Endothelial cell of umbilical vein (primary cell): ENCODE data around the gene CTF1. TPM values are rescaled to one million over a fixed set of nuclear protein-coding genes. Genes with fewer than 3 reads are reported as not detected.

Source experiments
- BruUV-seq: library from RNA; stranded (reverse); fragments of 400-500 nt; replicated peaks from 2 replicates; lab custom pipeline; 2021; lab: Mats Ljungman, UMichigan
- CTCF ChIA-PET: fragments of 300-600, 350-600 bp; sonication (Branson Sonifier 250); formaldehyde crosslinking; loops from one replicate; lab custom pipeline; 2021; ENCODE audit warnings: antibody characterized with exemption, inconsistent platforms; lab: Charles Lee
- POLR2A ChIA-PET: fragments of 300-600, 350-600 bp; sonication (Branson Sonifier 250); formaldehyde crosslinking; loops from one replicate; lab custom pipeline; 2021; ENCODE audit warnings: antibody characterized with exemption, inconsistent platforms; lab: Charles Lee
- DNase-seq: peaks from one replicate; pipeline ENCODE4 v3.0.0-alpha.2; 2011; ENCODE audit warnings: low read depth, low spot score
- FAIRE-seq: peaks from 2 replicates; lab custom pipeline; 2011; peaks lifted over from hg19 to GRCh38; lab: Jason Lieb, UNC
- H2AFZ ChIP-seq: 2 replicates; pipeline ENCODE4 v1.6.0; 2012; ENCODE audit warnings: low read depth, low read length, control low read depth, inconsistent platforms
- H3K27ac ChIP-seq: 2 replicates; pipeline ENCODE4 v1.5.1; 2011; ENCODE audit warnings: low read depth, mild to moderate bottlenecking, control low read depth, low read length, moderate library complexity; ENCODE audit not compliant: insufficient read depth
- H3K27me3 ChIP-seq, 2 experiments: 2 replicates each; pipeline versions ENCODE4 v1.6.0 to v1.6.1; 2011; ENCODE audit warnings: low read length in 2 of 2, mixed read lengths in 1 of 2; ENCODE audit not compliant: control insufficient read depth in 2 of 2, insufficient read depth in 2 of 2
- H3K36me3 ChIP-seq, 2 experiments: 2 replicates in 1 of 2; 3 replicates in 1 of 2; pipeline ENCODE4 v1.5.1; 2011; ENCODE audit warnings: low read length in 2 of 2, mild to moderate bottlenecking in 1 of 2, moderate library complexity in 1 of 2; ENCODE audit not compliant: control insufficient read depth in 2 of 2, insufficient read depth in 2 of 2; ENCODE audit errors: extremely low read depth in 1 of 2
- H3K4me1 ChIP-seq: 3 replicates; pipeline ENCODE4 v1.5.1; 2011; ENCODE audit warnings: mild to moderate bottlenecking, low read length; ENCODE audit not compliant: control insufficient read depth, insufficient read depth; ENCODE audit errors: extremely low read depth
- H3K4me2 ChIP-seq: 2 replicates; pipeline ENCODE4 v1.6.1; 2011; ENCODE audit warnings: low read length, control low read depth, mixed read lengths; ENCODE audit not compliant: insufficient read depth
- H3K4me3 ChIP-seq, 3 experiments: fragments of 200-600 bp in 1 of 3; sonication (generic), shearing (Covaris generic) in 1 of 3; replicated peaks in 1 of 3; 2 replicates each; pipeline ENCODE4 v1.5.1; 2011 to 2016; ENCODE audit warnings: control low read depth in 3 of 3, low read length in 3 of 3, mild to moderate bottlenecking in 2 of 3, inconsistent platforms in 1 of 3, low read depth in 1 of 3, moderate library complexity in 1 of 3; ENCODE audit not compliant: insufficient read depth in 1 of 3
- H3K79me2 ChIP-seq: 2 replicates; pipeline ENCODE4 v1.6.0; 2012; ENCODE audit warnings: low read length, inconsistent platforms; ENCODE audit not compliant: control insufficient read depth, insufficient read depth
- H3K9ac ChIP-seq: replicated peaks from 2 replicates; pipeline ENCODE3; 2011; ENCODE audit warnings: low read length, control low read depth; ENCODE audit not compliant: insufficient read depth; ENCODE audit errors: extremely low read depth
- H3K9me1 ChIP-seq: replicated peaks from 3 replicates; pipeline ENCODE4 v1.6.0; 2011; ENCODE audit warnings: mild to moderate bottlenecking, low read length; ENCODE audit not compliant: control insufficient read depth, insufficient read depth; ENCODE audit errors: extremely low read depth
- H3K9me3 ChIP-seq: replicated peaks from 2 replicates; pipeline ENCODE4 v1.5.1; 2012; ENCODE audit warnings: low read length, inconsistent platforms; ENCODE audit not compliant: control insufficient read depth, insufficient read depth
- H4K20me1 ChIP-seq: replicated peaks from 2 replicates; pipeline ENCODE3; 2011; ENCODE audit warnings: mild to moderate bottlenecking, low read length; ENCODE audit not compliant: control insufficient read depth, insufficient read depth; ENCODE audit errors: extremely low read depth
- EZH2 ChIP-seq: IDR thresholded peaks from 2 replicates; pipeline ENCODE4 v1.6.1; 2012; ENCODE audit warnings: borderline replicate concordance, low read depth, mild to moderate bottlenecking, moderate library complexity, low read length, inconsistent platforms; ENCODE audit not compliant: severe bottlenecking
- FOS ChIP-seq: IDR thresholded peaks from 2 replicates; pipeline ENCODE4 v1.6.1; 2011; ENCODE audit warnings: mild to moderate bottlenecking, low read length, moderate library complexity, borderline replicate concordance; ENCODE audit not compliant: insufficient read depth
- GATA2 ChIP-seq: IDR thresholded peaks from 2 replicates; pipeline ENCODE4 v1.7.0; 2011; ENCODE audit warnings: low read depth, mild to moderate bottlenecking, moderate library complexity, mixed read lengths, low read length; ENCODE audit not compliant: insufficient read length, insufficient read depth
- JUN ChIP-seq: IDR thresholded peaks from 2 replicates; pipeline ENCODE4 v1.6.1; 2011; ENCODE audit warnings: borderline replicate concordance, low read depth; ENCODE audit not compliant: insufficient read length, insufficient read depth
- MYC ChIP-seq: IDR thresholded peaks from one replicate; pipeline ENCODE4 v1.6.1; 2011; ENCODE audit warnings: mild to moderate bottlenecking, low read depth, low read length
- POLR2A ChIP-seq: IDR thresholded peaks from 2 replicates; pipeline ENCODE4 v1.6.1; 2012; ENCODE audit warnings: low read depth, mild to moderate bottlenecking, control low read depth, low read length
- POLR2AphosphoS5 ChIP-seq: IDR thresholded peaks from 2 replicates; pipeline ENCODE4 v1.6.1; 2012; ENCODE audit warnings: low read depth, mild to moderate bottlenecking, control low read depth, low read length, moderate library complexity; ENCODE audit not compliant: insufficient read depth
- dilution Hi-C: fragments of 300-500 bp; cut with MboI; formaldehyde crosslinking; loops from one replicate; pipeline ENCODE4 v1.15.0; 2019; ENCODE audit warnings: low sequenced_read_pairs; ENCODE audit not compliant: extremely low pct_ligation_motif_present
- intact Hi-C: fragments of 100-400 bp; cut with micrococcal nuclease; formaldehyde crosslinking; loops from one replicate; pipeline ENCODE4 v1.10.0; 2022
- polyA plus RNA-seq, 4 experiments: library from polyadenylated mRNA; depleted of rRNA in 3 of 4; stranded (reverse) in 3 of 4; unstranded in 1 of 4; fragments of >200 nt; gene quantifications; 2 replicates each; pipeline versions ENCODE4 v1.2.1 to v1.2.3, GENCODE V29; 2011 to 2012; ENCODE audit warnings: missing spikeins in 1 of 4
- total RNA-seq: library from RNA; stranded (reverse); gene quantifications from 2 replicates; pipeline ENCODE4 v1.2.3, GENCODE V29; 2021
- TF ChIP-seq, protein P1 (sequence below), 2 donors: IDR thresholded peaks; 1 replicate in 1 of 2; 2 replicates in 1 of 2; pipeline ENCODE4 v1.5.1; 2011; ENCODE audit warnings: low read length in 2 of 2, mild to moderate bottlenecking in 2 of 2, moderate library complexity in 2 of 2, control low read depth in 1 of 2, inconsistent platforms in 1 of 2, low read depth in 1 of 2; ENCODE audit not compliant: insufficient read depth in 1 of 2; ENCODE audit errors: extremely low read depth in 1 of 2
- TF ChIP-seq, protein P2 (sequence below): IDR thresholded peaks from 2 replicates; pipeline ENCODE4 v1.6.1; 2011; ENCODE audit not compliant: insufficient read depth, insufficient read length

The CTF1 gene
- total and polyA plus RNA-seq, 2 donors (not counting 3 experiments of a cell fraction or from before 2014, with no cell fraction given) = 1.5 to 4.7 TPM

DNA sequence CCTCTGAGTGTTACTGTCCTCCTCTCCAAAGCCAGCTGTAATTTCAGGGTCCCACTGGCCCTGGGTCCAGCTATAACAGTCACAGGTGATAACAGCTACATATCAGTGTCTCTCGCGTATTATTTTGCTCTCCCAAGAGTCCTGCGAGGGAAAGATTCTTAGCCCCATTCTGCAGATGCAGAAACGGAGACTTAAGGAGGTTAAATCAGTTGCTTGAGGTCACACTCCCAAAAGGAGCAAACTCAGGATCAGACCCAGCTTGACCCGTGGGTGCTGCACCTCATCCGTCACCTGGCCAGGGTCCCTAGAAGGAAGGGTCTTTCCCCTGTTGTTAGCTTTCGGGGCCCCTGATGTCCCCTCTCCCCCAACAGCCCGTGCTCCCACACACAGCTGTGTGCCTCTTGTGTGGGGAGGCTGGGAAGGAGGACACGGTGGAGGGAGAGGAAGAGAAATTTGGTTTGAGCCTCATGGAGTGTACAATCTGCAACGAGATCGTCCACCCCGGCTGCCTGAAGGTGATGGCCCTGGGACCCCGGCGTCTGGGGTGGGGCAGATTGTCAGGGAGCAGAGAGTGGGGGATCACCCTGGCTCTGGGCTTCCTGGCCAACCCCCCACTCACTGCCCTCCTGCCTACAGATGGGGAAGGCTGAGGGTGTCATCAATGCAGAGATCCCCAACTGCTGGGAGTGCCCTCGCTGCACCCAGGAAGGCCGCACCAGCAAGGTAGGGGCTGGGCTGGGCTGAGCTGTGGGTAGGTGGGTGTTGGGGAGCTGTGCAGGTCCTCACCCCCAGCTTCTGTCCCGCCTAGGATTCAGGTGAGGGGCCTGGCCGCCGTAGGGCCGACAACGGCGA lies 30.7 kb downstream of the CTF1 start:
- Histone ChIP-seq H3K27ac (no peak overlapping the region), H3K27me3 (no peaks in the 10 kb centered on the region), H3K4me3 (no peak overlapping the region), H3K4me2 (no peak overlapping the region), H3K9me1 (no peaks in the 10 kb centered on the region), H3K36me3 (peaks cover 4 to 28% of the 10 kb centered on the region in 2 experiments), H3K9ac (no peak overlapping the region), H3K9me3 (no peaks in the 10 kb centered on the region), H3K4me1 (peaks cover 2% of the 10 kb centered on the region), H2AFZ (no peak overlapping the region), H4K20me1 (no peaks in the 10 kb centered on the region), H3K79me2 (no peaks in the 10 kb centered on the region)
- TF ChIP-seq JUN (no peak), POLR2A (no peak), POLR2AphosphoS5 (no peak), GATA2 (no peak)
- ChIA-PET CTCF (no interaction called here), POLR2A (no interaction called here)
- dilution Hi-C loops (no loop called here), intact Hi-C loops (no loop called here)
- DNase-seq (no peak), FAIRE-seq (no peak)
- BruUV-seq = no TSS peak

- H3K9me3 ChIP-seq = no peaks in the 10 kb centered on the region
- TF ChIP-seq, protein P1, sequence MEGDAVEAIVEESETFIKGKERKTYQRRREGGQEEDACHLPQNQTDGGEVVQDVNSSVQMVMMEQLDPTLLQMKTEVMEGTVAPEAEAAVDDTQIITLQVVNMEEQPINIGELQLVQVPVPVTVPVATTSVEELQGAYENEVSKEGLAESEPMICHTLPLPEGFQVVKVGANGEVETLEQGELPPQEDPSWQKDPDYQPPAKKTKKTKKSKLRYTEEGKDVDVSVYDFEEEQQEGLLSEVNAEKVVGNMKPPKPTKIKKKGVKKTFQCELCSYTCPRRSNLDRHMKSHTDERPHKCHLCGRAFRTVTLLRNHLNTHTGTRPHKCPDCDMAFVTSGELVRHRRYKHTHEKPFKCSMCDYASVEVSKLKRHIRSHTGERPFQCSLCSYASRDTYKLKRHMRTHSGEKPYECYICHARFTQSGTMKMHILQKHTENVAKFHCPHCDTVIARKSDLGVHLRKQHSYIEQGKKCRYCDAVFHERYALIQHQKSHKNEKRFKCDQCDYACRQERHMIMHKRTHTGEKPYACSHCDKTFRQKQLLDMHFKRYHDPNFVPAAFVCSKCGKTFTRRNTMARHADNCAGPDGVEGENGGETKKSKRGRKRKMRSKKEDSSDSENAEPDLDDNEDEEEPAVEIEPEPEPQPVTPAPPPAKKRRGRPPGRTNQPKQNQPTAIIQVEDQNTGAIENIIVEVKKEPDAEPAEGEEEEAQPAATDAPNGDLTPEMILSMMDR (IDR thresholded peaks at IDR 0.05; ENCODE audit: extremely low read depth in 1 of 2, insufficient read depth in 1 of 2, low read depth in 1 of 2, low read length in 2 of 2) = no peak
- TF ChIP-seq FOS (no peak), JUN (no peak), EZH2 (no peak), GATA2 (no peak), POLR2A (no peak), POLR2AphosphoS5 (no peak), MYC (no peak)
- TF ChIP-seq, protein P2, sequence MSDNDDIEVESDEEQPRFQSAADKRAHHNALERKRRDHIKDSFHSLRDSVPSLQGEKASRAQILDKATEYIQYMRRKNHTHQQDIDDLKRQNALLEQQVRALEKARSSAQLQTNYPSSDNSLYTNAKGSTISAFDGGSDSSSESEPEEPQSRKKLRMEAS = no peak
- H3K4me1 ChIP-seq = peaks cover 2% of the 10 kb centered on the region
- no peaks in the 10 kb centered on the region for H3K27me3 ChIP-seq
- no peaks in the 10 kb centered on the region for H4K20me1 ChIP-seq
- intact Hi-C loops = no loop called here
- ChIA-PET POLR2A (no interaction called here), CTCF (no interaction called here)
- H3K9ac ChIP-seq = no peak overlapping the region
- no peak overlapping the region for H2AFZ ChIP-seq
- H3K4me3 ChIP-seq = no peak overlapping the region
- H3K9me1 ChIP-seq = no peaks in the 10 kb centered on the region
- FAIRE-seq (peak; percentile 67), DNase-seq (peak; percentile 36)
- dilution Hi-C loops = no loop called here
- no peaks in the 10 kb centered on the region for H3K79me2 ChIP-seq
- no peak overlapping the region for H3K4me2 ChIP-seq
- BruUV-seq = no TSS peak
- H3K27ac ChIP-seq = no peak overlapping the region
- peaks cover 4 to 30% of the 10 kb centered on the region in 2 experiments for H3K36me3 ChIP-seq
These were observed 31.5 kb downstream of the CTF1 start for GRCh38 chr16:30927789-30928378.
